Epithelial cell of esophagus (primary cell): ENCODE data around the gene PLAGL1.
A peak's percentile ranks its signal among the peaks of the same experiment; 100 is the strongest.

Experiments used
- DNase-seq: peaks from one replicate; pipeline ENCODE4 v3.0.0; 2010; ENCODE audit warnings: low read depth
- H3K4me3 ChIP-seq: 2 replicates; pipeline ENCODE4 v1.5.1; 2011; ENCODE audit warnings: mild to moderate bottlenecking, low read length, control low read depth
- TF ChIP-seq, protein P1 (sequence below): IDR thresholded peaks from 2 replicates; pipeline ENCODE4 v1.5.1; 2011; ENCODE audit warnings: low read depth, mild to moderate bottlenecking, low read length, control low read depth, inconsistent platforms; ENCODE audit not compliant: insufficient read depth; ENCODE audit errors: missing control alignments

The PLAGL1 gene

GRCh38 chr6:144036835-144037195 lies 28.8 kb upstream of the PLAGL1 start:
- DNase-seq: no peak
- TF ChIP-seq, protein P1, sequence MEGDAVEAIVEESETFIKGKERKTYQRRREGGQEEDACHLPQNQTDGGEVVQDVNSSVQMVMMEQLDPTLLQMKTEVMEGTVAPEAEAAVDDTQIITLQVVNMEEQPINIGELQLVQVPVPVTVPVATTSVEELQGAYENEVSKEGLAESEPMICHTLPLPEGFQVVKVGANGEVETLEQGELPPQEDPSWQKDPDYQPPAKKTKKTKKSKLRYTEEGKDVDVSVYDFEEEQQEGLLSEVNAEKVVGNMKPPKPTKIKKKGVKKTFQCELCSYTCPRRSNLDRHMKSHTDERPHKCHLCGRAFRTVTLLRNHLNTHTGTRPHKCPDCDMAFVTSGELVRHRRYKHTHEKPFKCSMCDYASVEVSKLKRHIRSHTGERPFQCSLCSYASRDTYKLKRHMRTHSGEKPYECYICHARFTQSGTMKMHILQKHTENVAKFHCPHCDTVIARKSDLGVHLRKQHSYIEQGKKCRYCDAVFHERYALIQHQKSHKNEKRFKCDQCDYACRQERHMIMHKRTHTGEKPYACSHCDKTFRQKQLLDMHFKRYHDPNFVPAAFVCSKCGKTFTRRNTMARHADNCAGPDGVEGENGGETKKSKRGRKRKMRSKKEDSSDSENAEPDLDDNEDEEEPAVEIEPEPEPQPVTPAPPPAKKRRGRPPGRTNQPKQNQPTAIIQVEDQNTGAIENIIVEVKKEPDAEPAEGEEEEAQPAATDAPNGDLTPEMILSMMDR: no peak
- no peak overlapping the region for H3K4me3 ChIP-seq

GRCh38 chr6:144036064-144036834 lies 28.2 kb upstream of the PLAGL1 start:
- TF ChIP-seq, protein P1: peak; percentile 4
- H3K4me3 ChIP-seq: no peak overlapping the region
- peak; percentile 6 for DNase-seq

- no peak overlapping the region for H3K4me3 ChIP-seq
Observed at GRCh38 chr6:144035416-144035815, 27.4 kb upstream of the PLAGL1 start.

DNA sequence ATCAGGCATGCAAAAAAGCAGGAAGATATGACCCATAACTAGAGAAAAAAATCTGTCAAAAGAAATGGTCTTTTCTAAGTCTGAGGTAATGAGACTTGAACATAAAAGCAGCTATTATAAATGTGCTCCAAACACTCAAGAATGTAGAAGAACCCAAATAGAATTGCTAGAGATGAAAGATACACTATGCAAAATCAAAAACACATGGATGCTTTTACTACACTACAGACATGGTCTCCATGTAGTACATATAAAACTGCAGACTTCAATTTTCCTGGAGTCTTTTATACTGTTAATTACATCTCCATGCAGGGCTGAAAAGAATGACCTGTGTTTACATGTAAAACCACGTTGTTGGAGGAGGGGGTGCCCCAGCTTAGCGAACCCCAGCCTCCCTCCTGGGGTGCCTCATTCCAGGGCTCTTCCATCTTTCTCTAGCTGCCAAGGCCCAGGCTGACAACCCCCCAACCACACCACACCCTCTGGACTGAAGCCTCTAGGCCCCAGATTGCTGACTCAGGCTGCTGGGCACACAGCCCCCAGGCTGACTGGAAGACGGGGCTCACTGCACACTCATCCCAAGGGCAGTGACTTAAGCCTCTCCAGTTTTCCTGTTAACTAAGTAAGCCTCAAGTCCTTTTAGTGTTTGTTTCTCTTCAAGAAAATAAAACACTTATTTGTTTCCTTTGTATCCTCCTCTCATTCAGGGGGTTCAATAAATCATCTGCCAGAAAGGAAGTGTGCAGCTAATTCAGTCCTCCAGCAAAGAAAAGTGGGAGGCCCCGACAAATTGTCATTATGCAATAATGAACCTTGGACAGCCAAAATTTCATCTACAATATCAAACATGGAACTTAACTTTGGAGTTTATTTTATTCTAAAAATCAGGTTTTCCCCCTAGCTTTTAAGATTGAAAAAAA lies 26.0 kb upstream of the PLAGL1 start:
- no peak overlapping the region for H3K4me3 ChIP-seq
- DNase-seq: peak; percentile 45
- TF ChIP-seq, protein P1: no peak

More at GRCh38 chr6:144035416-144035815, 27.4 kb upstream of the PLAGL1 start:
- no peak for DNase-seq
- TF ChIP-seq, protein P1: no peak

DNA sequence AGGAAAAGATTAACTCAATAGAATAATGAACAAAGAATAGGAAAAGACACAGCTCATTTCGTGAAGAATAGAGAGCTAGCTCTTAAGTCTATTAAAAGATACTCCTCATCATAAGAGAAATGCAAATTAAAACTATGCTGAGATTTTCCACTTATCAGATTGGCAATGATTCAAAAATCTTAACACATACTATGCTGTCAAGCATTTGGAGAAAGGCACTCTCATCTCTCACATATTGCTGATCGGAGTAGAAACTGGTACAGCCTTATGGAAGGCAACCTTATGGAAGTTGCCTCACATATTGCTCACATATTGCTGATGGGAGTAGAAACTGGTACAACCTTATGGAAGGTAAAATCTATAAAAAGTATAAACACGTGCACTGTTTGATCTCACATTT lies 21.4 kb upstream of the PLAGL1 start:
- TF ChIP-seq, protein P1: no peak
- no peak overlapping the region for H3K4me3 ChIP-seq
- no peak for DNase-seq

DNA sequence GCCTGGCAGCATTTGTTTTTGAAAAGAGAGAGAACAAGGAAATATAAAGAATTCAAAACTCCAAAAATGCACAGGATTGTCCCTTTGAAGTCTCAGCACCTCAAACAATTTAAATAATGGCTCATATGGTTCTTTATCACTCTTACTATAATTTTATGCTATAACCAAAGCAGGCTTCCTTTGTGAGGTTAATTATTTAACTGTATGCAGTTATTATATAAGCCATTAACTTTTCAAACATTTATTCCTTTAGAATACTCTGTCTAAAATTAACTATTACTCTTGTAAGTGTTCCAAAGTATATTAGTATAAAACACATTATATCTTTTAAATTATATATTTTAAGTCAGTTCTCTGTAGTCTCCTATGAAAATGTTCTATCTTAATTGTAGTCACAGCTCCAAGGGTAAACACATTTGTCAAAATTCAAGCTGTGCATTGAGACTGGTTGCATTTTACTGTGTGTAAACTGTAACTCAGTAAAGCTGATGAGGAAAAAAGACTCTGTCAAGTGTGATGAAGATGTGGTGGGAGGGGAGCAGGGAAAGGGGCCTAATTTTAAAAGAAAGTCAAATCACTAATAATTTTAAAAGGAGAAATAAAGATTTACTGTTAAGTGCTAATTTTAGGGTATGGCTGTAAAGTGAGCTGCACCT lies 20.0 kb upstream of the PLAGL1 start:
- TF ChIP-seq, protein P1: no peak
- H3K4me3 ChIP-seq: no peak overlapping the region
- DNase-seq: no peak
